ENCODE results near the gene STX1A.
"Not testable (repeated sequence)": the region's sequence is repeated elsewhere in the genome, so short reads cannot be mapped to it uniquely, and the experiment has no call there.

STX1A gene

GRCh38 chr7:73679709-73680108 is 39.8 kb downstream of the STX1A start:
- in situ Hi-C loops (cut with MboI; ENCODE audit: low pct_unique_long_range_greater_than_20kb, low sequenced_read_pairs, unreplicated experiment): no loop called here

GRCh38 chr7:73678862-73679261 is 40.6 kb downstream of the STX1A start:
- no peak for TF ChIP-seq CTCF (IDR thresholded peaks at IDR 0.05; ENCODE audit: extremely low read depth, insufficient read depth, missing control alignments)
- no peak for DNase-seq (ENCODE audit: low spot score)
- in situ Hi-C loops (cut with MboI; ENCODE audit: low pct_unique_long_range_greater_than_20kb, low sequenced_read_pairs, unreplicated experiment): no loop called here

More at GRCh38 chr7:73679709-73680108, 39.8 kb downstream of the STX1A start:
- TF ChIP-seq CTCF (IDR thresholded peaks at IDR 0.05; ENCODE audit: extremely low read depth, insufficient read depth, missing control alignments): no peak
- DNase-seq (ENCODE audit: low spot score): no peak

- DNase-seq (ENCODE audit: low spot score); in situ Hi-C loops (cut with MboI; ENCODE audit: low pct_unique_long_range_greater_than_20kb, low sequenced_read_pairs, unreplicated experiment): not testable (repeated sequence)
Observed at GRCh38 chr7:73676062-73676461, 43.4 kb downstream of the STX1A start.

- no peak for DNase-seq (ENCODE audit: low spot score)
- TF ChIP-seq CTCF (IDR thresholded peaks at IDR 0.05; ENCODE audit: extremely low read depth, insufficient read depth, missing control alignments): no peak
- in situ Hi-C loops (cut with MboI; ENCODE audit: low pct_unique_long_range_greater_than_20kb, low sequenced_read_pairs, unreplicated experiment): no loop called here
Observed at GRCh38 chr7:73674468-73675124, 44.9 kb downstream of the STX1A start.

- no peak for TF ChIP-seq CTCF (IDR thresholded peaks at IDR 0.05; ENCODE audit: extremely low read depth, insufficient read depth, missing control alignments)
- in situ Hi-C loops (cut with MboI; ENCODE audit: low pct_unique_long_range_greater_than_20kb, low sequenced_read_pairs, unreplicated experiment): no loop called here
- DNase-seq (ENCODE audit: low spot score): no peak
Observed at GRCh38 chr7:73671857-73672445, 47.5 kb downstream of the STX1A start.

- no peak for DNase-seq (ENCODE audit: low spot score)
- no peak for TF ChIP-seq CTCF (IDR thresholded peaks at IDR 0.05; ENCODE audit: extremely low read depth, insufficient read depth, missing control alignments)
- in situ Hi-C loops (cut with MboI; ENCODE audit: low pct_unique_long_range_greater_than_20kb, low sequenced_read_pairs, unreplicated experiment): no loop called here
Observed at GRCh38 chr7:73671322-73671661, 48.2 kb downstream of the STX1A start.

- no peak for DNase-seq (ENCODE audit: low spot score)
- no peak for TF ChIP-seq CTCF (IDR thresholded peaks at IDR 0.05; ENCODE audit: extremely low read depth, insufficient read depth, missing control alignments)
- in situ Hi-C loops (cut with MboI; ENCODE audit: low pct_unique_long_range_greater_than_20kb, low sequenced_read_pairs, unreplicated experiment): no loop called here
Observed at GRCh38 chr7:73669858-73670385, 49.5 kb downstream of the STX1A start.
